Stimulated activated memory B cell treated with anti-CD40 and anti-IgM and Interleukin-4, amounts not matched to agents 10 μg/mL and 1 μg/mL and 100 μg/mL, for 72 hours (primary cell): ENCODE measurements around the gene ZWINT.

Experiments
- ATAC-seq: fragments of 150-1000 bp; cut with Tn5 transposase; 2 replicates; pipeline ENCODE4 v1.10.0; 2021
- H3K27ac Mint-ChIP-seq: one replicate; pipeline ENCODE4 v1.8.0; 2022; ENCODE audit warnings: mild to moderate bottlenecking, mixed read lengths
- H3K27me3 Mint-ChIP-seq: one replicate; pipeline ENCODE4 v1.8.0; 2022; ENCODE audit warnings: mixed read lengths
- H3K36me3 Mint-ChIP-seq: one replicate; pipeline ENCODE4 v1.8.0; 2022; ENCODE audit warnings: mixed read lengths
- H3K4me1 Mint-ChIP-seq: one replicate; pipeline ENCODE4 v1.8.0; 2022; ENCODE audit warnings: mixed read lengths
- H3K4me3 Mint-ChIP-seq: one replicate; pipeline ENCODE4 v1.8.0; 2022; ENCODE audit warnings: mild to moderate bottlenecking, moderate library complexity, mixed read lengths
- H3K9me3 Mint-ChIP-seq: one replicate; pipeline ENCODE4 v1.8.0; 2022; ENCODE audit warnings: mixed read lengths

Gene ZWINT

DNA sequence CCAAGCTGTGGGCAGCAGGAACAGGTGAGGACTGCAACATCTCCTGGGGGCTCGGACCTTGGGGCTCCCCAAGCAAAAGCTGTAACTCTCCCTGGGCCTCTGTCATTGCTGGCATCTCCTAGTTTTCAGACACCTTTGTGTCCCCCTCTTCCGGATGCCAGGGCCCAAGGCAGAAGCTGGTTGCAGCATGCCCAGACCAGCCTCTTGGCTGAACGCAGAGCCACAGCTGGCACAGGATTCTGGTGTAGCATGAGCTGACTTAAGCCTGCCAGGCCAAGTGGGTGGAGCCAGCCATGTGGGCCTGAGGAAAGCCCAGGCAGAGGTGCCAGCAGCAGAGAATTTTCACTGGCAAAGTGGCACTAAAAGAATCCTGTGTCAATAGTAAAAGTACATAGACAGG, 43.5 kb downstream of the ZWINT start:
- Mint-ChIP-seq H3K4me3 (no peak overlapping the region), H3K27ac (no peak overlapping the region), H3K4me1 (no peaks in the 10 kb centered on the region), H3K27me3 (peaks cover 3% of the 10 kb centered on the region), H3K9me3 (peaks cover 5% of the 10 kb centered on the region), H3K36me3 (no peaks in the 10 kb centered on the region)
- no peak for ATAC-seq

DNA sequence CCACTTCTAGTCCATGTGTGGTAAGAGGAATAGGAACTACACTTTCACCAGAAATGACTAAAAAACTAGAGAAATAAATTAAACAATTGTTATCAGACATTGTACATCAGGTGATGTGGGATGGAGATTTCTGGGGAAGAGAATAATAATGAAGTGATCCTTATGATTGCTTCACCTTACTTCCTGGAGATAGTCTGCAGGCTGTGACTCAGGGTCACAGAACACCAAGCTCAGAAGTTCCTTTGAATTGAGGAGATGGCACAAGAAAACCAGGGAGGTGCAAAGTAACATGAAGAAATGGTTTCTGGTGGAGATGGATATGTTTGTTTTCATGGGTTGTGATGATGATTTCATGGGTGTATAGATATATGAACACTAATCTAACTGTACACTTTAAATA, 44.5 kb downstream of the ZWINT start:
- Mint-ChIP-seq H3K36me3 (no peaks in the 10 kb centered on the region), H3K9me3 (peaks cover 5% of the 10 kb centered on the region), H3K4me3 (no peak overlapping the region), H3K27ac (no peak overlapping the region), H3K27me3 (no peaks in the 10 kb centered on the region), H3K4me1 (no peaks in the 10 kb centered on the region)
- no peak for ATAC-seq
